Dendritic cell treated with granulocyte-macrophage colony-stimulating factor and Interleukin-4, amounts not matched to agents 40 ng/mL and 50 ng/mL, for 4 days (primary cell): Measurements from ENCODE around the gene DMD.

ENCODE experiments used
- H3K27ac Mint-ChIP-seq: one replicate; pipeline ENCODE4 v1.8.0; 2022; ENCODE audit warnings: mild to moderate bottlenecking, mixed read lengths
- H3K27me3 Mint-ChIP-seq: one replicate; pipeline ENCODE4 v1.8.0; 2022; ENCODE audit warnings: mild to moderate bottlenecking, mixed read lengths
- H3K36me3 Mint-ChIP-seq: one replicate; pipeline ENCODE4 v1.8.0; 2022; ENCODE audit warnings: low read depth, mixed read lengths
- H3K4me1 Mint-ChIP-seq: one replicate; pipeline ENCODE4 v1.8.0; 2022; ENCODE audit warnings: low read depth, mixed read lengths
- H3K4me3 Mint-ChIP-seq: one replicate; pipeline ENCODE4 v1.8.0; 2022; ENCODE audit warnings: mild to moderate bottlenecking, moderate library complexity, mixed read lengths
- H3K9me3 Mint-ChIP-seq: one replicate; pipeline ENCODE4 v1.8.0; 2022; ENCODE audit warnings: mixed read lengths
- intact Hi-C: fragments of 100-400 bp; cut with micrococcal nuclease; formaldehyde crosslinking; loops from one replicate; pipeline ENCODE4 v1.15.0; 2022

DMD gene

DNA sequence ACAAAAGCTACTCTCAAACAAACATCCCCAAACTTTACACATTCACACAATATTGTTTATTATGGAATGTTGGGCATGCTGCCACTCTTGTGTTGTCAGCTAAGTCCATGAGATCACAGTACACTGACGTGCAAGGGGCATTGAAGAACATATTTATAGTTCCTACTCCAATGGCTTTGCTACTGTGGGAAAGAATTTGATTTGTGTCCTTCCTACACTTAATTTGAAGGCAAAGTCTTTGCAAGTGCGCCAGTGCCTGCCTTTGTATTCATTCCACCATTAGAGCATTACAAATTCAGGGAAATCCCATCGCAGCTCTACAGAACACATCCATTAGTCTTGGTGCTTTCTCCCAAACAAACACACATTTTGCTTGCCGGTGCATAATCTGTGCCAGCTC is 2094.1 kb downstream of the DMD start:
- no peaks in the 10 kb centered on the region for H3K36me3 Mint-ChIP-seq
- H3K27ac Mint-ChIP-seq = no peak overlapping the region
- no peak overlapping the region for H3K4me3 Mint-ChIP-seq
- intact Hi-C loops = no loop called here
- H3K4me1 Mint-ChIP-seq = no peaks in the 10 kb centered on the region
- H3K9me3 Mint-ChIP-seq = no peaks in the 10 kb centered on the region
- peaks cover 1% of the 10 kb centered on the region for H3K27me3 Mint-ChIP-seq

DNA sequence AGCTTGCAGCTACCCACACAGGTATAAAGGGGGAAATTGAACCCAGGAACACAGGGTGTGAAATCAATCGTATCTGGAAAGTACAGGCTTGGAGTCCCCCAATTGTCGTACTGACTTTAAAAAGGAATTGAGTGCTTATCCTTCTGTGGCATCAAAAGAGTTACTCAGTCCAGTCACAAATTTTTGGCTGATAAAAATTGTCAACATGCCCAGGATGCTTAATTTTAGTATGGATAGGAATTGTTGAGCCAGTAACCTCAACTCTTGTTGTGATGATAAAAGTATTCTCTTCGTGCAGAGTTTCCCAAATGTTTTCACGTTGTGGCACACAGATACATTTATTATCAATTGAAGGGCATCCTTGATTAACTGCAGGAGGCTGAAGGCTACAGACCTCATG is 2096.0 kb downstream of the DMD start:
- Mint-ChIP-seq H3K9me3 (no peaks in the 10 kb centered on the region), H3K4me1 (no peaks in the 10 kb centered on the region), H3K4me3 (no peak overlapping the region), H3K27ac (no peak overlapping the region), H3K36me3 (no peaks in the 10 kb centered on the region), H3K27me3 (peaks cover 1% of the 10 kb centered on the region)
- intact Hi-C loops = no loop called here

DNA sequence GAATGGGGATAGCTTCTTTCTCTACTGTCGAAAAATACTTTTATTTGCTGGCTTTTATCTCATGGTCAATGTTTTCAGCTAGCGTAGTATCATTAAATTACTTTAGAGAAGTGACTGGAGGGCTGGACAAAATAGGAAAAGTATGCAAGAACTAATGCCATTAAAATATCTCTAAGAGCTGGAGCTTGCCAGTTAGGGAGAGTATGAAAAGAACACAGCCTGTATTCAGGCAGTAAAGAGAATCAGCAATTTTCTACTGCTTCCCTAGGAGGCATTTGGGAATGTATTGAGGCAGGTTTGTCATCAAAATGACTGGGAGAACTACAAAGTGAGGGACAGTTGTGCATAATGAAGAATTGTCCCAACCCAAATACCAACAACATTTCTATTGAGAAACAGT is 2096.5 kb downstream of the DMD start:
- H3K36me3 Mint-ChIP-seq = no peaks in the 10 kb centered on the region
- H3K4me1 Mint-ChIP-seq = no peaks in the 10 kb centered on the region
- H3K27me3 Mint-ChIP-seq = peaks cover 1% of the 10 kb centered on the region
- intact Hi-C loops = no loop called here
- no peak overlapping the region for H3K27ac Mint-ChIP-seq
- no peak overlapping the region for H3K4me3 Mint-ChIP-seq
- no peaks in the 10 kb centered on the region for H3K9me3 Mint-ChIP-seq

DNA sequence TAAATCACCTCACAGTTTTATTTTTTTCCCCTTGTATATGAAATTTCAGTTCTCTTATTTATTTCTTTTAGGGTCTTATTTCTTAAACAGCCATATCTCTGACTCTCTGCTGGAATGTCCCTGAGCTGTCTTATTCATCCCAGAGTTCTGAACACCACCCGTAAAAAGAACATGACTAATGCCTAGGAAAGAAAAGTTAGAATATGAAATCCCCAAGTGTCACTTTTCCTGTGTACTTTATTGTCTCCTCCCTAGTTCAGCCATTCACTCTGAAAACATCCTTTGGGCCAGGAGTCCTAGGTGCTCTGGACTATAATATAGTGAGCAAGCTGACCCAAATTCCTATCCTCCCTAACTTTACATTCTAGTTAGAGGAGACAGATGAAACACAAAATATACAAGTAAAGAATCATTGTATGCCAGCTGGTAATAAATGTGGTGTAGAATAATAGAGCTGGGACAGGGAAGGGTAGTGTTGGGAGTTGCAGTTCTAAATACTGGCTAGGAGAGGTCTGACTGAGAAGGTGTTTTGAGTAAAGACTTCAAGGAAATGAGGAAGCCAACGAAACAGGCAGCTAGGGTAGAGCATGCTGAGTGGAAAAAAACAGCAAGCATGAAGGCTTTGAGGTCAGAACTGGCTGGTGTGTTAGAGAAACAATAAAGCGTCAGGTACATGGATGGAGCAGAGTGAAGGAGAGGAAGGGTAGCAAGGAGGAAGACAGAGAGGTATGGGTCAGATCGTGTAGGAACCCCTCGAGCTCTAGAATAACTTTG is 2098.9 kb downstream of the DMD start:
- no peak overlapping the region for H3K4me3 Mint-ChIP-seq
- no peaks in the 10 kb centered on the region for H3K36me3 Mint-ChIP-seq
- H3K27me3 Mint-ChIP-seq = peaks cover 1% of the 10 kb centered on the region
- no peaks in the 10 kb centered on the region for H3K4me1 Mint-ChIP-seq
- no peaks in the 10 kb centered on the region for H3K9me3 Mint-ChIP-seq
- intact Hi-C loops = no loop called here
- no peak overlapping the region for H3K27ac Mint-ChIP-seq

DNA sequence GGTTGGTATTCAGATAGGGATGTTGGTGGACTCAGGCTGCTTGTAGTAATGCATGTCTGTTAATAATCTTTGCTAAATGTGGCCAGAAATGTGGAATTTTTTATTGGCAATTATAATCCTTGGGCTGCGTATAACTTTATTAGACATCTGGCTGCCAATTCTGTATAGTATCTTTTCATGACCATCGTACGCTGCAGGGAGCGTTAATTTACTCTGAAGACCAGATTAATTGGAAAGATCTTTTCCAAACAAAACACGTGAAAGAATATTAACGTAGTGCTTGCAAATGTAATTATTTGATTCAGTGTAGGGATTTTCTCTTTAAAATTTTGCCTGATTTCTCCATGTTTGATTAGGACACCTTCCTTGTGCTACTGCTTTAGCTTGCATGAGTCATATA is 2100.7 kb downstream of the DMD start:
- no peaks in the 10 kb centered on the region for H3K36me3 Mint-ChIP-seq
- H3K4me3 Mint-ChIP-seq = no peak overlapping the region
- H3K4me1 Mint-ChIP-seq = no peaks in the 10 kb centered on the region
- intact Hi-C loops = no loop called here
- H3K27ac Mint-ChIP-seq = no peak overlapping the region
- H3K27me3 Mint-ChIP-seq = peaks cover 1% of the 10 kb centered on the region
- H3K9me3 Mint-ChIP-seq = no peaks in the 10 kb centered on the region

DNA sequence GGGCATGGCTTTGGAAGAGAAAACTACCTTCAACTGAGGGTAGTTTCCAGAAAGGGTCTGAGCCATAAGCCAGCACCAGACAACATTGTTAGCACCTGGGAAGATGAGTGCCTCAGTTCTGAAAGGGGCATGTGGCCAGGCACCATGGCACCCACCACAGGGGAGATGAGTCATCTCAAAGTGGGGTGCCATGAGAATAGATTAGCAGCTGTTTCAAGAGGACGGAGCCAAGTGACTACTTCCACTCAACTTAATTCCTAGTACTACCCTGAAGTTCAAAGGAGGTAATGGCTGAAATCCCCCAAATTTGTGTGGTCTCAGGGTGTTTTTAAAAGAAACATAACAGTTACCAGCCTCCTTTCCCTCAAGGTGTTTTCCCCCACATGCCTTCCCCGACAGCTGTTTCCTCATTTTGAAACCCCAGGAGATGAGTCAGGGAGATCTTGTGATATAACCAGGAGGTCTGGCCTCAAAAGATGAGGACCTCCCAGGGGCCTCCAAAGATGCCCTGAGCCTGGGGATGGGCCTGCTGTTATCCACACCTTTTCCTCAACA is 2111.7 kb downstream of the DMD start:
- no peaks in the 10 kb centered on the region for H3K9me3 Mint-ChIP-seq
- no peak overlapping the region for H3K4me3 Mint-ChIP-seq
- H3K27ac Mint-ChIP-seq = no peak overlapping the region
- intact Hi-C loops = no loop called here
- H3K27me3 Mint-ChIP-seq = no peaks in the 10 kb centered on the region
- no peaks in the 10 kb centered on the region for H3K4me1 Mint-ChIP-seq
- no peaks in the 10 kb centered on the region for H3K36me3 Mint-ChIP-seq

DNA sequence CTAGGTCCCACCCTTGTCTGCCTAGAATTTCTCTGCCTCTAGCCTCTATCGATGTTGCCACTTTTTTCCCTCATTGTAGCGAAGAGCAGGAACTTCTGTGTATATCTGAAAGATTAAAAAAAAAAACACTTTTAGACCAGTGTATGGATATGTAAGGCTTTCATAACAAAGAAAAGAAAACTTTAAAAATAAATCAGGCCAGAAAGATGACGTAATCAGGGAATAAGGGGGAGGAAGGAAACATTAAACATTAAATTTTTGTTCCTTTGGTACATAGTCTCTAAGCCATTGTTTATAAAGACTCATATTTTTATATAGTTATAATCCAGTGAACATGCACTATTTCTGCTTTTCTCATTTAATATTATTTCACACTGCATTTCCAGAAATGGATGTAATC is 2113.3 kb downstream of the DMD start:
- no peaks in the 10 kb centered on the region for H3K27me3 Mint-ChIP-seq
- intact Hi-C loops = no loop called here
- peaks cover 6% of the 10 kb centered on the region for H3K9me3 Mint-ChIP-seq

DNA sequence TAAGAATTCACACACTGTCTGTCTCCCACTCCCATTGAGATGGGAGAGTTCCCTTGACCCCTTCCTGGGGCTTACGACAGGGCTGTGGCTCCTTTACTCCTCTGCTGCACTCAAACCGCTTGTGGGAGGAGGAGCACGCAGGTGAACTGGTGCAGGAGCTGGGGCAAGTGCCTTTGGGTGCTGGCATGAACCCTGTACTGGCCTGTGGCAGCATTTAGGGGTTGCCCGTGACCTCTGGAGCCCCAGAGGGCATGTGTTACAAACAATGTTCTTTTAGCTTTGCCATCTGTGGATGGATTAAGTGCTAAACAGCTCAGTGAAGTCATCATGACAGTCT is 2117.7 kb downstream of the DMD start:
- H3K4me3 Mint-ChIP-seq = no peak overlapping the region
- no peak overlapping the region for H3K27ac Mint-ChIP-seq
- H3K9me3 Mint-ChIP-seq = peaks cover 6% of the 10 kb centered on the region
- H3K4me1 Mint-ChIP-seq = no peaks in the 10 kb centered on the region
- intact Hi-C loops = no loop called here
- no peaks in the 10 kb centered on the region for H3K36me3 Mint-ChIP-seq
- H3K27me3 Mint-ChIP-seq = no peaks in the 10 kb centered on the region

More for the DNA sequence above, 2113.3 kb downstream of the DMD start:
- H3K4me1 Mint-ChIP-seq = no peaks in the 10 kb centered on the region
- H3K36me3 Mint-ChIP-seq = no peaks in the 10 kb centered on the region
- H3K4me3 Mint-ChIP-seq = no peak overlapping the region
- no peak overlapping the region for H3K27ac Mint-ChIP-seq

DNA sequence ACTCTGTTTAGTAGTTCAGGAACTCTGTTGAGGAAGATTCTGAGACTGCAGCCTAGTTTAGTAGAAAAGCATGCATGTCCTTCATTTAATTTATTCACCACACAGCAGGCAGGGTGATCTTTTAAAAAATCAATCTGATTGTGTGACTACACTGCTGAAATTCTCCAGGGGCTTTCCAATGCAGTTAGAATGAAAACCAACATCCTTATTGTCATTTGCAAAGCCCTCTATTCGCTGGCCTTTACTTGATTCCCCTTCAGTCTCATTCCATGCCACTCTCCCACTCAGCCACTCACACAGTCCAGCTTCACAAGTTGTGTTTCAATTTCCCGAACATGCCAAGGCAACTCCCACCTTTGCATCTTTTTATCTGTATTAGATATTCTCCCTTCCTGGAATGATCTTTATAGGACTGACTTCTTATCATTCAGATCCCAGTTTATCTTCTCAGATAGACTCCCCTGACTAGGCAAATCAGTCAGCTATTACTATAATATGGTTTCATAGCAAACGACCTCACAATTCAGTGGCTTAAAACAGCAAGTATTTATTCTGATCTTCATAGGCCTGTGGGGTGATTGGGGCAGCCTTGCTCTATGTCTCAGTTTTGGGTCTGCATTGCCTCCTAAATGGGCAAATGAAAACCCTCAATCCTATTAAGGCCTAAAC is 2118.2 kb downstream of the DMD start:
- intact Hi-C loops = no loop called here
- H3K27ac Mint-ChIP-seq = no peak overlapping the region
- H3K4me3 Mint-ChIP-seq = no peak overlapping the region
- no peaks in the 10 kb centered on the region for H3K4me1 Mint-ChIP-seq
- no peaks in the 10 kb centered on the region for H3K27me3 Mint-ChIP-seq
- H3K36me3 Mint-ChIP-seq = no peaks in the 10 kb centered on the region
- H3K9me3 Mint-ChIP-seq = peaks cover 6% of the 10 kb centered on the region

DNA sequence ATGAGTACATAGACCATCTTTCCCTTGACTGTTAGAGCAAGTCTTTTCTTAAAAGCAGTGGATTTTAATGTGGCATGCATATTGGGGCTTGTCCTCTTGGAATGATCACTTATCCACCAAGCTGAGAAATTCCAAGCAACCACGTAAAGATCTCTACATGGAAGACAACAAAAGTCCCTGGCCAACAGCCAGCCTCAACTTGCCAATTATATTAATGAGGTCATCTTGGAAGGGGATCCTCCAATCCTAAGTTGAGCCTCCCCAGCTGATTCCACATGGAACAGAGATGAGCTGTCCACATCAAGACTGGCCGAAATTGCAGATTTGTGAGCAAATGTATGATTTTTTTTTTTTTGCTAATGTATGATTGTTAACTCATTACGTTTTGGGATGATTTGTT is 2118.9 kb downstream of the DMD start:
- Mint-ChIP-seq H3K27me3 (no peaks in the 10 kb centered on the region), H3K27ac (no peak overlapping the region), H3K36me3 (no peaks in the 10 kb centered on the region), H3K4me1 (no peaks in the 10 kb centered on the region), H3K4me3 (no peak overlapping the region), H3K9me3 (peaks cover 6% of the 10 kb centered on the region)
- intact Hi-C loops = no loop called here

DNA sequence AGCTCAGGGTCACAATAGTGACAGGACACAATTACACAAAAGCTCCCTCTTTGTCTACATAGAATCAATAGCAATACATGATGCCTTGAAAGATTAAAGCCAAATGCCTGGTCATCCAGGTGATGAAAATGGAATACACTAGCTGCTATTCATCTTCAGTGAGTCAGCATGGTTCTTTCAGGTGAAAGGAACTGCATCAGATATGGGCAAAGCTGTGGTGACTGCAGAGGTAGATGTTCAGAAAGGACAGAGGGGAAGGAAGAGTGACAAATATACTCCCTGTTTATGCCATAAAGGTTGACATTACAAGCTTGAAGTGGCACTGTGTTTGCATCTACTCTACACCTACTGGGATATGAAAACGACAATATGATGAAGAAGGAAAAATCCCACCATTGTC is 2119.5 kb downstream of the DMD start:
- H3K4me3 Mint-ChIP-seq = no peak overlapping the region
- intact Hi-C loops = no loop called here
- no peaks in the 10 kb centered on the region for H3K36me3 Mint-ChIP-seq
- H3K9me3 Mint-ChIP-seq = peaks cover 6% of the 10 kb centered on the region
- no peak overlapping the region for H3K27ac Mint-ChIP-seq
- H3K27me3 Mint-ChIP-seq = no peaks in the 10 kb centered on the region
- no peaks in the 10 kb centered on the region for H3K4me1 Mint-ChIP-seq

DNA sequence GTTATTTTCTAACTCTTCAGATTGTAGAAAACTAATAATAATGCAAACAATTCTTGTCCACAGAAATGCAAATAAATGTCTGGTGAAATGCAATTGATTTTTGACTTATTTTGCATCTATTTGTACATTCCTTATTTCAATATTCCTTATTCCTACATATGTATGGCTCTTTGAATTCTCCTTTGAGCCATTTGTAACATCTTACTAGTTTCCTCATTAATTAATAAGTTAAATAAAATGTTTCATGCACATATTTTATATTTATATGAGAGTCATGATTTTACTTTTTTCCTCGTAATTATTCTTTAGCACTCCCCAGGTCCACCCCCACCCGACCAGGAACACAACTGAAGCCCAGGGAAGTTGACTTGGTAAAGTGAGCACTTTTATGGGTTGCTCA is 2136.8 kb downstream of the DMD start:
- Mint-ChIP-seq H3K27me3 (no peaks in the 10 kb centered on the region), H3K4me3 (no peak overlapping the region), H3K27ac (no peak overlapping the region), H3K36me3 (no peaks in the 10 kb centered on the region), H3K9me3 (peaks cover 19% of the 10 kb centered on the region), H3K4me1 (no peaks in the 10 kb centered on the region)
- intact Hi-C loops = no loop called here

DNA sequence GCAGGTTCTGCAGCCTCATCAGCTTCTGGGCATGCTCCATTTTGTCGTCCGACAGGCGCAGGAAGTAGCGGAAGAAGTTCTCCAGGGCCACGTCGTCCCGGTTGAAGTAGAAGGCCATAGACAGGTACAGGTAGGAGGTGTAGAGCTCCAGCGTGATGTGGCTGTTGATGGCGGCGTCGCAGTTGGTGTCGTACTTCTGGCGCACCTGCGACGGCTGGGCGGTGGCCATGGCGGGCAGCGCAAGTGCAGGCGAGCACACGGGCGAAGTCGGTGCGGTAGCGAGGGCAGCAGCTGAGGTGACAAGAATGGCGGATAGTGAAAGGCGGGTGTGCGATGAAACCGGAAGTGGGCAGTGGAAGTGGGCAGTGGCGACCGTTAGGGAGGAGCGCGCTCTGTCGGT is 2139.6 kb downstream of the DMD start, which contains the start of gene FTHL17:
FTHL17 (minus strand) TSS at position 317 of the 400 bp plus-strand sequence; CDS start at position 229, 88 bp downstream.
- intact Hi-C loops = no loop called here
- H3K36me3 Mint-ChIP-seq = no peaks in the 10 kb centered on the region
- no peaks in the 10 kb centered on the region for H3K27me3 Mint-ChIP-seq
- H3K27ac Mint-ChIP-seq = no peak within 1 kb of the TSS
- no peaks in the 10 kb centered on the region for H3K4me1 Mint-ChIP-seq
- no peak within 1 kb of the TSS for H3K4me3 Mint-ChIP-seq
- peaks cover 19% of the 10 kb centered on the region for H3K9me3 Mint-ChIP-seq

DNA sequence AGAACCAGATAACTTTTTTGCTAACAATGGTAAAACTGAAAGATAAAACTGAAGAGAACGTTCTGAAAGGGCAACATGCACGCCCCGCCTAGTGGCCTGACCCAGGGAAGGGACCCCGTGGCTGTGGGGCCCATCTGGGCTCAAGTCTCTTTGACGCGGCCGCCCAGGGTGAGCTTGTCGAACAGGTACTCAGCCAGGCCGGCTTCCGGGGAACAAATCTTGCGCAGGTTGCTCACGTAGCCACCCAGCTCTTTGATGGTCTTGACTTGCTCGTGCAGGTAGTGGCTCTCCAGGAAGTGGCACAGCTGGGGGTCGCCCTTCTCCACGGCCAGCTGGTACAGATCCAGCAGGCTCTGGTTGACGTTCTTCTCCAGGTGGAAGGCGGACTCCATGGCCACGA is 2140.1 kb downstream of the DMD start:
- no peak overlapping the region for H3K4me3 Mint-ChIP-seq
- intact Hi-C loops = no loop called here
- H3K27ac Mint-ChIP-seq = no peak overlapping the region
- H3K9me3 Mint-ChIP-seq = peaks cover 19% of the 10 kb centered on the region
- no peaks in the 10 kb centered on the region for H3K27me3 Mint-ChIP-seq
- H3K4me1 Mint-ChIP-seq = no peaks in the 10 kb centered on the region
- H3K36me3 Mint-ChIP-seq = no peaks in the 10 kb centered on the region
